WTC11 (cell line): ENCODE data around the gene HSPA4. TPM values are rescaled to one million over a fixed set of nuclear protein-coding genes. Genes with fewer than 3 reads are reported as not detected.

Source experiments
- ATAC-seq: fragments of 200-7000 bp; cut with Tn5 transposase; 2 replicates; pipeline ENCODE4 v1.10.0; 2021; ENCODE audit warnings: mild to moderate bottlenecking, moderate library complexity
- CTCF ChIA-PET: fragments of 300-600 bp; sonication (Branson Sonifier 250); formaldehyde crosslinking; loops from one replicate; lab custom pipeline; 2021; ENCODE audit warnings: antibody characterized with exemption; lab: Charles Lee
- POLR2A ChIA-PET: fragments of 350-600 bp; sonication (Branson Sonifier 250); formaldehyde crosslinking; loops from one replicate; lab custom pipeline; 2021; ENCODE audit warnings: antibody characterized with exemption; lab: Charles Lee
- DNase-seq: peaks from one replicate; pipeline ENCODE4 v3.0.0; 2021; ENCODE audit warnings: low spot score
- H3K27ac Mint-ChIP-seq: 2 replicates; pipeline ENCODE4 v1.8.0; 2021; ENCODE audit warnings: mixed read lengths
- H3K27me3 Mint-ChIP-seq: 2 replicates; pipeline ENCODE4 v1.8.0; 2021; ENCODE audit warnings: low read depth, mild to moderate bottlenecking, moderate library complexity, mixed read lengths
- H3K36me3 Mint-ChIP-seq: 2 replicates; pipeline ENCODE4 v1.8.0; 2021; ENCODE audit warnings: mixed read lengths
- H3K4me1 Mint-ChIP-seq: 2 replicates; pipeline ENCODE4 v1.8.0; 2022; ENCODE audit warnings: mixed read lengths
- H3K4me3 Mint-ChIP-seq: 2 replicates; pipeline ENCODE4 v1.8.0; 2021; ENCODE audit warnings: mild to moderate bottlenecking, moderate library complexity, mixed read lengths
- H3K9me3 Mint-ChIP-seq: 2 replicates; pipeline ENCODE4 v1.8.0; 2021; ENCODE audit warnings: mixed read lengths
- ATF1 ChIP-seq: sonication (generic); formaldehyde crosslinking; IDR thresholded peaks from 2 replicates; pipeline ENCODE4 v1.8.1; 2023; ENCODE audit warnings: mild to moderate bottlenecking, moderate library complexity, missing genetic modification reagents
- E2F1 ChIP-seq: sonication (generic); formaldehyde crosslinking; IDR thresholded peaks from 2 replicates; pipeline ENCODE4 v1.8.0; 2022; ENCODE audit warnings: mild to moderate bottlenecking, missing genetic modification reagents
- ELF4 ChIP-seq: sonication (generic); formaldehyde crosslinking; IDR thresholded peaks from 2 replicates; pipeline ENCODE4 v1.8.1; 2022; ENCODE audit warnings: low read depth, mild to moderate bottlenecking, moderate library complexity, missing genetic modification reagents
- ESRRA ChIP-seq: sonication (generic); formaldehyde crosslinking; IDR thresholded peaks from 2 replicates; pipeline ENCODE4 v1.8.1; 2022; ENCODE audit warnings: mild to moderate bottlenecking, missing genetic modification reagents, borderline replicate concordance
- FOXK1 ChIP-seq: sonication (generic); formaldehyde crosslinking; IDR thresholded peaks from 2 replicates; pipeline ENCODE4 v1.8.0; 2022; ENCODE audit warnings: mild to moderate bottlenecking, moderate library complexity, missing genetic modification reagents
- GABPB1 ChIP-seq: sonication (generic); formaldehyde crosslinking; IDR thresholded peaks from 2 replicates; pipeline ENCODE4 v1.8.1; 2023; ENCODE audit warnings: mild to moderate bottlenecking, missing genetic modification reagents
- GRHL2 ChIP-seq: fragments of 250-450 bp; sonication (Bioruptor Pico); IDR thresholded peaks from 2 replicates; pipeline ENCODE4 v1.8.0; 2022; ENCODE audit warnings: mild to moderate bottlenecking, moderate library complexity; ENCODE audit not compliant: insufficient replicate concordance, severe bottlenecking
- GTF2I ChIP-seq: fragments of 250-450 bp; sonication (Bioruptor Pico); conservative IDR thresholded peaks from 2 replicates; pipeline ENCODE4 v1.4.0; 2021; ENCODE audit warnings: mild to moderate bottlenecking
- HMGA2 ChIP-seq: fragments of 250-450 bp; sonication (Bioruptor Pico); IDR thresholded peaks from 2 replicates; pipeline ENCODE4 v1.4.0; 2021; ENCODE audit warnings: mild to moderate bottlenecking, moderate library complexity
- HMGXB4 ChIP-seq: sonication (generic); formaldehyde crosslinking; IDR thresholded peaks from 2 replicates; pipeline ENCODE4 v1.8.1; 2023; ENCODE audit warnings: mild to moderate bottlenecking, moderate library complexity, missing genetic modification reagents
- NFYB ChIP-seq: sonication (generic); formaldehyde crosslinking; conservative IDR thresholded peaks from 2 replicates; pipeline ENCODE4 v1.8.0; 2022; ENCODE audit warnings: low read depth, missing genetic modification reagents
- PREB ChIP-seq: sonication (generic); formaldehyde crosslinking; IDR thresholded peaks from 2 replicates; pipeline ENCODE4 v1.8.1; 2022; ENCODE audit warnings: mild to moderate bottlenecking, missing genetic modification reagents, moderate library complexity, borderline replicate concordance
- PRRX2 ChIP-seq: fragments of 250-450 bp; sonication (Bioruptor Pico); IDR thresholded peaks from 2 replicates; pipeline ENCODE4 v1.8.0; 2021; ENCODE audit warnings: mild to moderate bottlenecking
- SMAD3 ChIP-seq: sonication (generic); formaldehyde crosslinking; IDR thresholded peaks from 2 replicates; pipeline ENCODE4 v1.8.0; 2022; ENCODE audit warnings: missing genetic modification reagents, mild to moderate bottlenecking, borderline replicate concordance
- SMAD4 ChIP-seq: sonication (generic); formaldehyde crosslinking; IDR thresholded peaks from 2 replicates; pipeline ENCODE4 v1.8.0; 2022; ENCODE audit warnings: mild to moderate bottlenecking, missing genetic modification reagents
- ZBTB21 ChIP-seq: sonication (generic); formaldehyde crosslinking; IDR thresholded peaks from 2 replicates; pipeline ENCODE4 v1.8.1; 2023; ENCODE audit warnings: mild to moderate bottlenecking, missing genetic modification reagents, borderline replicate concordance
- ZNF138 ChIP-seq: sonication (generic); formaldehyde crosslinking; conservative IDR thresholded peaks from 2 replicates; pipeline ENCODE4 v1.8.1; 2022; ENCODE audit warnings: mild to moderate bottlenecking, moderate library complexity, missing genetic modification reagents
- ZNF425 ChIP-seq: fragments of 250-450 bp; sonication (Bioruptor Pico); conservative IDR thresholded peaks from 2 replicates; pipeline ENCODE4 v1.9.0; 2021; ENCODE audit warnings: mild to moderate bottlenecking
- ZNF512 ChIP-seq: sonication (generic); formaldehyde crosslinking; IDR thresholded peaks from 2 replicates; pipeline ENCODE4 v1.8.1; 2022; ENCODE audit warnings: missing genetic modification reagents, borderline replicate concordance
- total RNA-seq: library from RNA; stranded (reverse); gene quantifications from 3 replicates; pipeline ENCODE4 v1.2.3, GENCODE V29; 2021
- TF ChIP-seq, protein P1 (sequence below): fragments of 250-450 bp; sonication (Bioruptor Pico); IDR thresholded peaks from 2 replicates; pipeline ENCODE4 v1.9.0; 2021; ENCODE audit warnings: mild to moderate bottlenecking

HSPA4 gene
- total RNA-seq, 1 experiment from 2014 or later = 363 TPM

GRCh38 chr5:133079048-133079447, 27.2 kb downstream of the HSPA4 start (continued):
- TF ChIP-seq E2F1 (no peak), SMAD3 (CRISPR knock-in tag) (no peak), ATF1 (CRISPR knock-in tag) (no peak)

DNA sequence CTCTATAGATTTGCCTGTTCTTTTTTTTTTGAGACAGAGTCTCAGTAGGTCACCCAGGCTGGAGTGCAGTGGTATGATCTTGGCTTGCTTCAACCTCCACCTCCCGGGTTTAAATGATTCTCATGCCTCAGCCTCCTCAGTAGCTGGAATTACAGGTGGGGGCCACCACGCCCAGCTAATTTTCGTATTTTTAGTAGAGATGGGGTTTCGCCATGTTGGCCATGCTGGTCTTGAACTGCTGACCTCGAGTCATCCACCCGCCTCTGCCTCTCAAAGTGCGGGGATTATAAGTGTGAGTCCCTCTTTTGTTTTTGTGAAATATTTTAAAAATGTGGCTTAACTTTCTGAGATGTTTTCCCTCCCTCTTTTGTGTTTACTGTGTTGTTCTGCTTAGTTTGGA, 29.2 kb downstream of the HSPA4 start:
- H3K27ac Mint-ChIP-seq = peak overlapping the region; percentile 51

More for the DNA sequence above, 29.2 kb downstream of the HSPA4 start:
- H3K4me3 Mint-ChIP-seq = no peak overlapping the region
- H3K4me1 Mint-ChIP-seq = peaks cover 7% of the 10 kb centered on the region; the same call in 1 of the 2 replicates
- ChIA-PET POLR2A (no interaction called here), CTCF (no interaction called here)
- peaks cover 62% of the 10 kb centered on the region for H3K36me3 Mint-ChIP-seq
- DNase-seq (no peak), ATAC-seq (no peak)
- H3K27me3 Mint-ChIP-seq = no peaks in the 10 kb centered on the region
- TF ChIP-seq SMAD4 (CRISPR knock-in tag) (no peak), ELF4 (CRISPR knock-in tag) (no peak), NFYB (no peak), PREB (CRISPR knock-in tag) (no peak), ATF1 (CRISPR knock-in tag) (no peak), HMGA2 (CRISPR knock-in tag) (no peak), GTF2I (CRISPR knock-in tag) (no peak), ZNF138 (CRISPR knock-in tag) (no peak), ZNF425 (CRISPR knock-in tag) (no peak), PRRX2 (CRISPR knock-in tag) (no peak), ZBTB21 (CRISPR knock-in tag) (no peak), GABPB1 (no peak), GRHL2 (CRISPR knock-in tag) (no peak), ZNF512 (CRISPR knock-in tag) (no peak), HMGXB4 (CRISPR knock-in tag) (no peak), ESRRA (CRISPR knock-in tag) (no peak), FOXK1 (CRISPR knock-in tag) (no peak)
- TF ChIP-seq, protein P1, sequence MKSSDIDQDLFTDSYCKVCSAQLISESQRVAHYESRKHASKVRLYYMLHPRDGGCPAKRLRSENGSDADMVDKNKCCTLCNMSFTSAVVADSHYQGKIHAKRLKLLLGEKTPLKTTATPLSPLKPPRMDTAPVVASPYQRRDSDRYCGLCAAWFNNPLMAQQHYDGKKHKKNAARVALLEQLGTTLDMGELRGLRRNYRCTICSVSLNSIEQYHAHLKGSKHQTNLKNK (CRISPR knock-in tag) = no peak
- no peaks in the 10 kb centered on the region for H3K9me3 Mint-ChIP-seq
